GM18870 (cell line): ENCODE results near the gene TNNI2.
A peak's percentile ranks its signal among the peaks of the same experiment; 100 is the strongest.

Experiments
- ATAC-seq: cut with Tn5 transposase; IDR thresholded peaks from one replicate; pipeline ENCODE4 v1.9.1; 2021; ENCODE audit warnings: moderate library complexity; ENCODE audit not compliant: unreplicated experiment

Gene TNNI2

DNA sequence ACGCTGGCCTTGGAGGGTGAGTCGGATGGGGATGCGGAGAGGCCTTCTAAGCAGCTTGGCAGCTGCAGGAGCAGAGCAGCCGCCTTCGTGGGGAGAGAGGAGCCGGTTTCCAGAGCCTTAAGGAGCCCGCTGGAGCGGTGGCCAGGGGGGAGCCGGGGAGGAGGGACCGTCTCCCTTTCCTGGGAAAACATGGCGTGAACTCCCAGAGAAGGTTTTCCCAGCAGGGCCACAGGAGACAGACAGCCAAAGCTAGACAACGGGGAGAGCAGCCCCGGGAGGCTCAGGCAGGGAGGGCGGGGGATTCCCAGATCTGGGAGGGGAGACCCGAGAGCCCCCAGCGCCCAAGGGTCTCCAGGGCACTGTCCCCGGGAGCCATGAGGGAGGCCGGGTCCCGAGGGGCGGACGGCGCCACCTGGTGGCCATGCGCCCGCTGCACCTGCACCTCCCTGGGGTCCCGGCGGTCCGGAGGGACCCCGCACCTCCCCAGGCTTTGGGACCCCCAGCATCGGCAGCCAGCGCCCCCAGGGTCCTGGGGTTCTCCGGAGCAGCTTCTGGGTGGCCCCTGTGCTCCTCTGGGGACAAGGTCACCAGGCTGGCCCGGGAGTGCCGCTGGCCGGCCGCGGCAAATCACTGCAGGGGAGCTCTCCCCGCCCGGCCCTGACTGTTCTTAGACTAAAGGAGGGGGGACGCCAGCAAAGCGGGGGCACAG lies 6.4 kb upstream of the TNNI2 start:
- no peak for ATAC-seq

DNA sequence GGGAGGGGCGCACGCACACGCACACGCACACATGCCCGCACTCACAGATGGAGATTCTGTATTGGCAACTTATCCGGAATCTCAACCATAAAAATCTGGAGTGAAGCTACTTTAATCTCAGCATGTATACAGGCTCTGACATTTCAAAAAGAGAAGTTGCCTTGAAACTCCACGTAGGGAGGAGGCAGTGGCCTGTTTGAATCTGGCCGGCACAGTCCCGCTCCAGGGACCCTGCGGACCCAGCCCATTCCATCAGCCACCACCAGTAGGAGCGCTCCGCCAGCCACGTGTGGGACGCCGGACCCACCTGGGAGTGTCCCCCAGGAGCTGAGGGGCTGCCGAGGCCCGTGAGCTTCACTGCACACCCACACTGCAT lies 5.9 kb upstream of the TNNI2 start:
- ATAC-seq: no peak

DNA sequence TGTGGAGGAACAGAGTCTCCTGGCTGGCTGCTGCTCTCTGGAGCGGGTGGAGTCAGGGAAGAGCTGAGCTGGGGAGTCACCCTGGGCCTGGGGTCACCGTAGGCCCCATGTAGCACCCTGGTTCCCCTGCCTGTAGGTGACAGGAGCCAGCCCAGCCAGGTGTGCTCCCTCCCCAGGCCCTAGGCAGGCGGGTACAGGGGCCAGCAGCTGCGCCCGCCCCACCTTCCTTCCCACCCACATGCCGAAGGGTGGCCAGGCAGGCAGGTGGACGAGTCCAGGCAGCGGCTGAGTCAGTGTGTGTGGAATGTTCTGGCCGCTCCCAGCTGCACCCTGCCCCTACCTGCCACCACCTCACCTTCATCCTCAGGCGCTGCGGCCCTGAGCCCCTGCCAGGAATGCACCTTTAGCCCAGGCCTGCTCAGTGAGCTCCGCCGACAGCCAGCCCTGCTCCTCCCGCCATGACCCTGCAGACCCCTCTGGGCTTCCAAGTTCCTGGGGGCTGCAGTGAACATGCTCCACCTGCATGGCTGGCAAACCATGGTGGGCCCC lies 4.6 kb upstream of the TNNI2 start:
- ATAC-seq: no peak

DNA sequence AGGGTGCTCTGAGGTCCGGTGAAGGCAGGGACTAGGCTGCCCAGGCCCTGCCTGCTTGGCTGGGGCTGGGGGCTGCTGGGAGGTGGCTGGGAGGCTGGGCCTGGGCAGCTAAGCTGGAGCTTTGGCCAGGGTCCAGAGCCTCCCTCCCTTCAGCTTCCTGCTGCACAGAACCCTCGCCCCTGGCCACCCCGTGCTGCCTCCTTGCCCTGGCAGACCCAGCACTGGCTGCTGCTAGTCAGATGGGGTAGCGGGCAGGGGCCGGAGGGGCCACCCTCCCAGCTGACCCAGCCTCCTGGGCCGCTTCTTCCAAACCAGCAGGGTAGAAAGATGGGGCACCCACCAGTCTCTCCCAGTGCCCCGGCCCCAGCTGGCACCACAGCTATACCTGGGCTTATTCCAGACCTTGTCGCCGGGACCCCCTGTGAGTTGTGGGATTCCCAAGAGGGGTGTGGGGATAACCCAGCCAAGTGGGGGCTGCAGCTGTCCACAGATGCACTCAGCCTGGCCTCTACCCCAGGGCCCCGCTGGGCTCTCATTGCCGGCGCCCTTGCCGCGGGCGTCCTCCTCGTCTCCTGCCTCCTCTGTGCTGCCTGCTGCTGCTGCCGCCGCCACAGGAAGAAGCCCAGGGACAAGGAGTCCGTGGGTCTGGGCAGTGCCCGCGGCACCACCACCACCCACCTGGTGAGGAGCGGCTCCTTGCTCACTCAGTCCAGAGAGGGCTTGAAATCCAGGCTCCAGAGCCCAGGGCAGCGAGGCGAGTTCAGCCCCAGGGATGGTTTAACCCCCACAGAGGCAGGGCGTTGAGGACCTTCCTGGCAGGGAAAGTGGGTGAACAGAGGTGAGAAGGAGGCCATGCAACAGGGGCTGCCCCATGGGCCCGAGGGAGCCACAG lies 3.8 kb upstream of the TNNI2 start, which contains the start of gene SYT8:
Gene SYT8 (plus strand): TSS at position 212 of the 892 bp plus-strand sequence. CDS start 116 bp downstream, at position 328.
- no peak for ATAC-seq

DNA sequence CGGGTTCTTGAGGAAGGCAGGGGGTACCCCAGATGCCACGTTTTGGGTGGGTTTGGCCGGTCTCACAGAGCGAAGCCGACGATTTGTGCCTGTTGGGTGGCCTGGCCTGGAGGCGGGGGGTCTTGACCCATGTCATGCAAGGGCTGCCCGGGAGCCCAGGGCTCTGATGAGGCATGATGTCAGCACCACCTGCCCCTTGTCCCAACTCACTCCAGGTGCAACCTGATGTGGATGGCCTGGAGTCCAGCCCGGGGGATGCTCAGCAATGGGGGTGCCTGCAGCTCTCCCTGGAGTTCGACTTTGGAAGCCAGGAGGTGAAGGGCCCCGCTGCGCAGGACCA lies 3.1 kb upstream of the TNNI2 start:
- ATAC-seq: no peak

DNA sequence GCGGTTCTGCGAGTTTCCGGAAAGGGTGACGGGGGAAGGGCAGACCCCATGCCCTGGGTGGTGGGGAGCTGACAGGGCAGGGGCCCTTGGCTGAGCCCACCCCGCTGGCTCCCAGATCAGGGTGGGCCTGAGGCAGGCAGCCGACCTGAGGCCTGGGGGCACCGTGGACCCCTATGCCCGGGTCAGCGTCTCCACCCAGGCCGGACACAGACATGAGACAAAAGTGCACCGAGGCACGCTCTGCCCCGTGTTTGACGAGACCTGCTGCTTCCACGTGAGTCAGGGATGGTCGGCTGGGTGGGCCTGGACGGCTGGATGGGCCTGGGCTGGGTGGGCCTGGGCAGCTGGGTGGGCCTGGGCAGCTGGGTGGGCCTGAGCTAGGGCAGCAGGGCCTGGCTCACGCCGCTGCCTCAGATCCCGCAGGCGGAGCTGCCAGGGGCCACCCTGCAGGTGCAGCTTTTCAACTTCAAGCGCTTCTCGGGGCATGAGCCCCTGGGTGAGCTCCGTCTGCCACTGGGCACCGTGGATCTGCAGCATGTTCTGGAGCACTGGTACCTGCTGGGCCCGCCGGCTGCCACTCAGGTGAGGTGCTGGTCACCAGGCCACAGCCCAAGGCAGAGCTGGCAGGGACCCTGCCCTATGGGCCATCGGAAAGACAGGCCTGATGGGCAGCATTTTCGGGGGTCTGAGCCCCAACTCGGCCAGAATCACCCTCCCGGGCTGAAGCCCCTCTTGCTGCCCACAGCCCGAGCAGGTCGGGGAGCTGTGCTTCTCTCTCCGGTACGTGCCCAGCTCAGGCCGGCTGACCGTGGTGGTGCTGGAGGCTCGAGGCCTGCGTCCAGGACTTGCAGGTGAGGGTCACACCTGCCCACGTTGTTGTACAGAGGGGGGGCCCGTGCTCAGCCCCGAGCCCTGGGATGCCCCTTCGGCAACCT lies 2.5 kb upstream of the TNNI2 start:
- no peak for ATAC-seq

DNA sequence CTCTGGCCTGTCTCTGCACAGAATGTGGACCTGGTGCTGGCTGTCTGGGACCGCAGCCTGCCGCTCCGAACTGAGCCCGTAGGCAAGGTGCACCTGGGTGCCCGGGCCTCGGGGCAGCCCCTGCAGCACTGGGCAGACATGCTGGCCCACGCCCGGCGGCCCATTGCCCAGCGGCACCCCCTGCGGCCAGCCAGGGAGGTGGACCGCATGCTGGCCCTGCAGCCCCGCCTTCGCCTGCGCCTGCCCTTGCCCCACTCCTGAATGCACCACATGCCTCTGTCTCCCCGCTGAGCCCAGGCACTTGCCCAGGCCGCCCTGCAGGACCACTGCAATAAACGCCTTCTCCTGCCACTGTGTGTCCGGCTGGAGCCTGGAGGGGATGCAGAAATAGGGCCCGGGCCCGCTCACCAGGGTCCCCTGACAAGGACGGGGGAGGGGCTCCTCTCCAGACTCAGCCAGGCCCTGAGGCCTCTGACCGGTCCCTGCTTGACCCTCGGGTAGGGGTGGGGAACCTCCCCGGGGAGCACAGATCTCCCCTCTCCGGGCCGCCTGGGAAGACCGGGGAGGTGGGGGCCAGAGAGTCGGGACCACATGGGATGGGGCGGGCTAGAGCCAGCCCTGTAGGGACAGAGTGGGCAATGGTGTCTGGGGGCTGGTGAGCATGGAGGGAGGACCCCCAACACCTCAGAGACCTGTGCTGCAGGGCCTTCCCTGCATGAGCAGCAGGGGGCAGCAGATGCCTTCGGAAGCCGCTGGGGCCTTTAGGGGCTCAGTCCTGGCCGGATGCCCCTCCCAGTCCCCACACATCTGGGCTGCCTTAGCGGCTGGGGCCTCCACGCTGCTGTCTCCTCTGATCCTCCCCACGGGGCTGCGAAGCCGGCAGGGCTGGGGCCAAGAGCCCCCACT lies 1.4 kb upstream of the TNNI2 start:
- peak; percentile 41 for ATAC-seq

DNA sequence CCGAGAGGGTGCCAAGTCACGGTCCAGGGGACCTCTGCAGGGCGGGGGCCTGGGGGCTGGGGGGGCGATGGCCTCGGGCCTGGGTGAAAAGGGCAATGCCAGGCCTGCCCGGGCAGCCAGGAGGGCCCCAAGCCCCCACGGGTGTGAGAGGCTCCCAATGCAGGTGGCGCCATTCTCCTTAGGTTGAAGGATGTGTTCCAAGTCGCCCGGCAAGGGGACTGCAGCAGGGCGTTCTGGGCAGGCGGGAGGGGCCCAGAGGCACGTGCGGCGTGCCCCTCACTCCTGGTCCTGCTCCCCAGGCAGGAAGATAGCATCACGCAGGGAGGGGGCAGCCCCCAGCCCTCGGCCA lies 730 bp upstream of the TNNI2 start:
- peak; percentile 2 for ATAC-seq

DNA sequence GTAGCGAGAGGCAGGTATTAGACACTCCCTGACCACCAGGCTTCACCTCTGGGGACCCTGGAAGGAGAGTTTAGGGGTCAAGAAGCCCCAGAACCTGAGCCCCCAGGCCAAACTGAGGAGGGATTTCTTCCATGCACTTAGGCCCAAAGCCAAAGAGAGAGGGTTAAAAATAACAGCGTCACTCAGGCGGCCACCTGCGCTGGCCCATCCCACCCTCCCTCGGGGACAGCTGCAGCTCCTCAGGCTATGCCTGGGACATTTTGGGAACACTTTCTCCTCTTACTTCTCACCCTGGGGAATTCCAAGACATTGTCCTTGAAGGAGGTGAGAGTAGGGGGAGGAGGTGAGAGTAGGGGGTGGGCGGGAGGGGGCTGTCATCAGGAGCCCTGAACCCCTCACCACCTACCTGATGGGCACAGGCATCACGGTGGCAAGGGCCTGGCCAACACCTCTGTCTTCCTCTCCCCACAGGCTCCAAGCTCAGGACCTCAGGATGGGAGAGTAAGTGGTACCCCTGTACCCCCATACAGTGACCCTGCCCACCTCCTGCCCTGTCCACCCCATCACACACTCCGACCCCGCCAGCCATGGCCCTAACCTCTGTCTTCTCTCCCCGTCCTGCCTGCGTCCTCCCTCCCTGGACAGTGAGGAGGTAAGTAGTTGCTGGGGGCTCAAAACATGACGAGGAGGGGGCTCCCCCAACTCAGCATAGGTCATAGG lies 583 bp downstream of the TNNI2 start:
- ATAC-seq: no peak

DNA sequence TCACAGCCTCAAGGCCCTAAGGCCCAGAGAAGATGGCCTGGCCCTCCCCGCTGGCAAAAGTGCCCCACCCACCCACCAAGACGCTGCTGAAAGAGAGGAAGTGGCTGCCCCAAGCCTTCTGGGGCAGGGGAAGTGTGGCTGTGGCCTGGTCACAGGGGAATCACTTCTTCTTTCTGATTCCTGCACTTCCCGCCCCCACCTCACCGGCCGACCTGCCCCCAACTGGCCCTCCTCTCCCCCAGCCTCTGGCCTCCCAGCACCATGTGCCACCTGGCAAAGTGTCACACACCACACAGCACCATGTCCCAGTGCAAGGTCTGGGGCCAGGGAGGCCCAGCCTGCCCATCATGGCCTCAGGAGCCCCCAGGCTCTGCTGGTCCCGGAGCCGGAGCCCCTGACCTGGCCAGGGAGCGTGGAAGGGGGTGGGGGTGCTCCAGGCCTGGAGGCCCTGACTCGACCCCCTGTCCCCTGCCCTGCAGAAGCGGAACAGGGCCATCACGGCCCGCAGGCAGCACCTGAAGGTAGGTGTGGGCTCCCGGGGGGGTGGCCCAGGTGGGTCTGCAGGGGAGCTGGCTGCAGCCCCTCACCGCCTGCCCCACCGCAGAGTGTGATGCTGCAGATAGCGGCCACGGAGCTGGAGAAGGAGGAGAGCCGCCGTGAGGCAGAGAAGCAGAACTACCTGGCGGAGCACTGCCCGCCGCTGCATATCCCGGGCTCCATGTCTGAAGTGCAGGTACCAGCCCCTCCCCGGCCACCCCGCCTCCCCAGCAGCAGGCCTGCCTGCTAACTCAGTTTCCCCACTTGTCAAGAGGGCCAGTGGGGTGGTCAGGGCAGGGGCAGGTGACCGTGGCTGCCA lies 1.4 kb downstream of the TNNI2 start:
- no peak for ATAC-seq

DNA sequence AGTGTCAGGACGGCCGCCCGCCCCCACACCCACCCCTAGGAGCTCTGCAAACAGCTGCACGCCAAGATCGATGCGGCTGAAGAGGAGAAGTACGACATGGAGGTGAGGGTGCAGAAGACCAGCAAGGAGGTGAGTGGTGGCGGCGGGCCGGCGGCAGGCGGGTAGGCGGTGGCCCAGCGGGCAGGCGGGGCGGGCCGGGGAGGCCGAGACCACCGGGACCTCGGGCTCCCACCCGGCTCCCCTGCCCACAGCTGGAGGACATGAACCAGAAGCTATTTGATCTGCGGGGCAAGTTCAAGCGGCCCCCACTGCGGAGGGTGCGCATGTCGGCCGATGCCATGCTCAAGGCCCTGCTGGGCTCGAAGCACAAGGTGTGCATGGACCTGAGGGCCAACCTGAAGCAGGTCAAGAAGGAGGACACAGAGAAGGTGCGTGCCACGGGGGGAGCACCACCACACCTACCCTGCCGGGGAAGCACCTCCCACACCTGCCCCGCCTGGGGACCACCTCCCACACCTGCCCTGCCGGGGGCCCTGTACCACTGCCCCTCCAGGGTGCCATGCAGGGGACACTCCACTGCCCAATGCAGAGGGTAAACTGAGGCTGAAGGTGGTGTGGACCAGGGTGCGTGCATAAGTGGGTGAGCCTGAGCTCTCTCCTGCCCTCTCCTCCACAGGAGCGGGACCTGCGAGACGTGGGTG lies 2.1 kb downstream of the TNNI2 start:
- no peak for ATAC-seq

DNA sequence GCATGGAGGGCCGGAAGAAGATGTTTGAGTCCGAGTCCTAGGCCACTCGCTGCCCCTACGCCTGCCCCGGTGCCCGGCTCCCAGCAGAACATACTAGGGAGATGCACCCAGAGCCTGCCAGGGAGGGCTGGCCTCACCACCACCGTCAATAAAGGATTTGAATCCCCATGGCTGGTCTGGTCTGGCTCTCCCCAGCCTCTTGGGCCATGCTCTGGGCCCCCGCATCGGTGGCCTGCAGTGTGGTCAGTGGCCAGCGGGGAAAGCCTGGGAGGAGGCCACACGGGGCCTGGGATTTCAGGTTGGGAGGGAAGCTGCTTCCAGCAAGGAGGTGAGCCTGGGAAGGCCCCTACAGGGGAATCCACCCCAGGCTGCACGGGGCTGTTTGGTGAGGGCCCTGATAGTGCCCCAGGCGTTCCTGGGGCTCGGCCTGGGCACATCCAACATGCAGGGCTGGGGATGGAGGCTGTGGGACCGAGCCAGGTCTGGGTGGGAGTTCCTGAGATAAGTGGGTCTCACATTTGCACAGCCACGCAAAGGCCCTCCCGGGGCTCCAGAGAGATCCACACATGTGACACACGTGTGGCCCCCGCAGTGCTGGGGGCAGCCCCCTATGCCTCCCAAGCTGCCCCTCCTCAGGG lies 2.8 kb downstream of the TNNI2 start:
- no peak for ATAC-seq

DNA sequence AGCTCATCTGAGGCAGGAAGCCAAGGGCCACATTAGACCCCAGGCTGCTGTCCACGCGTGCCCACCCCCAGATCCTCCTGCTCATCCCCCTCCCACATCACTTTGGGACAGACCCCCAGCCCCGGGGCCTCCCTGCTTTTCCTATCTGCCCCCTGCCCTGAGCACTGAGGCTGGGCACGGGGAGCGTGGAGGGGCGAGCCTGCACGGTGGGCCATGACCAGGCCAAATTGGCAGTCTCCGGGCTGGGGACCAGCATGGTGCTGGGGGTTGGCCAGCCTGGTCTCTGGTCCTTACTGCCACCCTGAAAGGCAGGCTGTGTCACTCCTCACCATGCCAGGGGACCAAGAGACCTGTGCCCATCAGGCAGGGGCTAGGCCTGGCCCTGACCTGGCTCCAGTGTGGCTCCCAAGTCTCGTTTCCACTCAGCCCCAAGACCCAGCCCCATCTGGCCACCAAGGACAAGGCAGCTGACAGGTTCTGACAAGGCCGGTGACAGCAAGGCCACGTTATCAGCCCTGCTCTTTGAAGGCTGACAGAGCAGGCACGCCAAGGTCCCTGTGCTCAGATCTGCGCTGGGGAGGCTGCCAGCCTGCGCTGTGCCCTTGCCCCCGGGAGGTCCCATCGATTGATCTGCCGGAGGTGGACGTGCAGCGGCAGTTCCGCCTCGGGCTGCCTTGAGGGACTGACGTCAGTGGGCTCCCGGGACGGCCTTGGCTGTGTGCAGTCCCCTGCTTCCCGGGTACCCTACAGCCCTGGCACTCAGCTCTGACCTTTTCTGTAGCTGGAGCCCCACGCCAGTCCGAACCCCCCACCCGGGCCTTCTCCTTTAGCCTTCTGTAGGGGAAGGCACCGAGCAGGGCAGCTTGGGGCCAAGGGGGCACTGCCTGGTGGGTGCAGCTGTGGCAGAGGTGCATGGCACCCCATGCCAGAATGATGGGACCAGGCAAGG lies 3.6 kb downstream of the TNNI2 start:
- ATAC-seq: no peak

DNA sequence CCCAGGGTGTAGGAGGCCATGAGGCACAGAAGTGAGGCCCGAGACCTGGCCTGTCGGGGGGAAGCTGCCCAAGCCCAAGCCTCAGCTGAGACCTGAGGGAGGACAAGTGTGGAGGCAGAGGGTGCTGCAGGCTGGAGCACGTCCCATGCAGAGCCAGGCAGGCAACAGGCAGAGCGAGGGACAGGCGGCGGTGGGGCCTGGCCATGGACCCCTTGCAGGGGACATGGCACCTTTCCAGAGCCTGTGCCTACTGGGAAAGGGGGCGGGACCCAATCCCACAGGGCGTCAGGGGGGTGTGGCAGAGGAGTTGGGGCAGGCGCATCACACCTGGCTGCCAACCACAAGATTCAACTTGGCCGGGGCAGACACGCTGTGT lies 4.3 kb downstream of the TNNI2 start:
- ATAC-seq: no peak

DNA sequence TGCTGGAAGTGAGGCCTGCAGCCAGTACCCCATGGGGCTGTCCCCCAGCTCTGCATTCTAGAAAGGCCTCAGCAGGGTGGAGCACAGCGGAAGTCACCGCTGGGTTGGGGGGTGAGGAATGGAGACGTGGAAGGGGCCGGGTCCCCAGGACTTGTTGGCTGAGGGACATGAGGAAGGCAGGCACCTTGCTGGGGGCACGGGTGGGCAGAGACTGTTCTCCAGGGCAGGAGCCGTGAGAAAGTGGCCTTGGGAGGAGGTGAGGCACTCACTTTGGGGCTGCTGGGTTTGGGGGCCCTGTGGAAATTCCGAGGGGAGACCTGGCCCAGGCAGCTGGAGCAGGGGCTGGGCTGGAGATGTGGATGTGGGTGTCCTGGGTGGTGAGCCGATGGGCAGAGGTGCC lies 5.0 kb downstream of the TNNI2 start:
- ATAC-seq: no peak
